CD4-positive, CD25-positive, alpha-beta regulatory T cell (primary cell): ENCODE measurements around the gene RNFT2. TPM values are rescaled to one million over a fixed set of nuclear protein-coding genes. Genes with fewer than 3 reads are reported as not detected.

Source experiments
- ATAC-seq, 2 donors: fragments of 150-1000 bp; cut with Tn5 transposase; one replicate each; pipeline ENCODE4 v1.10.0; 2021; ENCODE audit warnings: low read depth in 2 of 2, moderate number of reproducible peaks in 2 of 2, moderate library complexity in 1 of 2
- DNase-seq, 3 donors: peaks; one replicate each; pipeline versions ENCODE4 v3.0.0 to v3.0.0-alpha.2; 2012 to 2022; ENCODE audit warnings: mixed read lengths in 1 of 3
- H3K27ac ChIP-seq: one replicate; pipeline ENCODE4 v1.7.0; 2013; ENCODE audit warnings: mild to moderate bottlenecking, low read length; ENCODE audit not compliant: insufficient read depth, poor library complexity, severe bottlenecking
- H3K27me3 ChIP-seq: one replicate; pipeline ENCODE4 v1.7.0; 2013; ENCODE audit warnings: low read length; ENCODE audit not compliant: control insufficient read depth, insufficient read depth
- H3K36me3 ChIP-seq: one replicate; pipeline ENCODE4 v1.7.0; 2013; ENCODE audit warnings: mild to moderate bottlenecking, low read length, moderate library complexity; ENCODE audit not compliant: control insufficient read depth, insufficient read depth
- H3K4me1 ChIP-seq: 2 replicates; pipeline ENCODE4 v1.7.0; 2013; ENCODE audit warnings: mild to moderate bottlenecking, low read length; ENCODE audit not compliant: insufficient read depth, control insufficient read depth, poor library complexity, severe bottlenecking
- H3K4me3 ChIP-seq: one replicate; pipeline ENCODE4 v1.7.0; 2013; ENCODE audit warnings: low read depth, mild to moderate bottlenecking, low read length, moderate library complexity
- H3K9me3 ChIP-seq, 2 experiments: 1 replicate in 1 of 2; 2 replicates in 1 of 2; pipeline ENCODE4 v1.7.0; 2013; ENCODE audit warnings: low read length in 2 of 2, mild to moderate bottlenecking in 1 of 2, moderate library complexity in 1 of 2; ENCODE audit not compliant: control insufficient read depth in 2 of 2
- H3K27ac Mint-ChIP-seq, 3 donors: one replicate each; pipeline ENCODE4 v1.8.0; 2020 to 2022; ENCODE audit warnings: mild to moderate bottlenecking in 3 of 3, mixed read lengths in 3 of 3, moderate library complexity in 2 of 3
- H3K27me3 Mint-ChIP-seq: one replicate; pipeline ENCODE4 v1.8.0; 2022; ENCODE audit warnings: mild to moderate bottlenecking, mixed read lengths
- H3K36me3 Mint-ChIP-seq: one replicate; pipeline ENCODE4 v1.8.0; 2020; ENCODE audit warnings: mixed read lengths
- H3K4me1 Mint-ChIP-seq, 4 donors: one replicate each; pipeline ENCODE4 v1.8.0; 2020 to 2022; ENCODE audit warnings: mixed read lengths in 4 of 4, mild to moderate bottlenecking in 1 of 4
- H3K4me3 Mint-ChIP-seq, 4 donors: one replicate each; pipeline ENCODE4 v1.8.0; 2020 to 2022; ENCODE audit warnings: mild to moderate bottlenecking in 4 of 4, mixed read lengths in 4 of 4, moderate library complexity in 3 of 4
- H3K9me3 Mint-ChIP-seq, 7 donors: one replicate each; pipeline ENCODE4 v1.8.0; 2020 to 2022; ENCODE audit warnings: mixed read lengths in 7 of 7, mild to moderate bottlenecking in 3 of 7, moderate library complexity in 2 of 7
- polyA plus RNA-seq, 4 donors: library from polyadenylated mRNA; unstranded; fragments of 300-500 nt; fragmentation: Illumina TruSeq; gene quantifications; one replicate each; pipeline ENCODE4 v1.2.3, GENCODE V29; 2021
- total RNA-seq: library from RNA; stranded (reverse); gene quantifications from one replicate; pipeline ENCODE4 v1.2.3, GENCODE V29; 2022

Gene RNFT2
- total and polyA plus RNA-seq, 5 donors from 2014 or later: 0.69 to 9.7 (median 2.2) TPM

GRCh38 chr12:116898669-116899068, 160.6 kb downstream of the RNFT2 start:
- no peaks in the 10 kb centered on the region for H3K4me1 Mint-ChIP-seq
- no peaks in the 10 kb centered on the region for H3K36me3 ChIP-seq
- peaks cover 0 to 6% (median 0%) of the 10 kb centered on the region in 7 donors for H3K9me3 Mint-ChIP-seq
- H3K4me3 Mint-ChIP-seq: no peak overlapping the region
- ATAC-seq (no peak), DNase-seq (no peak)
- H3K27ac Mint-ChIP-seq: no peak overlapping the region
- H3K27ac ChIP-seq: no peak overlapping the region
- H3K36me3 Mint-ChIP-seq: no peaks in the 10 kb centered on the region
- peaks cover 0 to 1% of the 10 kb centered on the region in 2 experiments for H3K9me3 ChIP-seq
- H3K4me3 ChIP-seq: no peak overlapping the region
- peaks cover 13% of the 10 kb centered on the region for H3K27me3 ChIP-seq
- H3K27me3 Mint-ChIP-seq: peaks cover 56% of the 10 kb centered on the region
- no peaks in the 10 kb centered on the region for H3K4me1 ChIP-seq

- Mint-ChIP-seq H3K27me3 (peaks cover 52% of the 10 kb centered on the region), H3K4me1 (no peaks in the 10 kb centered on the region), H3K4me3 (no peak overlapping the region), H3K27ac (no peak overlapping the region), H3K9me3 (peaks cover 0 to 6% (median 0%) of the 10 kb centered on the region in 7 donors), H3K36me3 (no peaks in the 10 kb centered on the region)
- DNase-seq (no peak), ATAC-seq (no peak)
- peaks cover 14% of the 10 kb centered on the region for H3K27me3 ChIP-seq
- peaks cover 0 to 1% of the 10 kb centered on the region in 2 experiments for H3K9me3 ChIP-seq
- no peaks in the 10 kb centered on the region for H3K36me3 ChIP-seq
- H3K27ac ChIP-seq: no peak overlapping the region
- no peaks in the 10 kb centered on the region for H3K4me1 ChIP-seq
- no peak overlapping the region for H3K4me3 ChIP-seq
Observed at GRCh38 chr12:116901612-116902011, 163.5 kb downstream of the RNFT2 start.

Other genes with a start within 250 kb of the RNFT2 start
- 2.2 TPM for gene MAP1LC3B2, start 178.9 kb upstream of the RNFT2 start, total RNA-seq
- gene MAP1LC3B2, start 178.9 kb upstream of the RNFT2 start, polyA plus RNA-seq: 10 to 100 TPM in 2 of 4 donors, 1 to 10 TPM in 2; 6.7 to 14.2 (median 10.2) TPM
- 22.8 TPM for gene SPRING1, start 246 bp upstream of the RNFT2 start, total RNA-seq
- gene SPRING1, start 246 bp upstream of the RNFT2 start, polyA plus RNA-seq: 10 to 100 TPM; 18.2 to 28.5 (median 23.2) TPM
- gene HRK, start 143.1 kb downstream of the RNFT2 start, total RNA-seq: 0.25 TPM
- not detected for gene HRK, start 143.1 kb downstream of the RNFT2 start, polyA plus RNA-seq
- 10.4 TPM for gene FBXW8, start 172.6 kb downstream of the RNFT2 start, total RNA-seq
- gene FBXW8, start 172.6 kb downstream of the RNFT2 start, polyA plus RNA-seq: 1 to 10 TPM; 3.6 to 6.9 (median 5.5) TPM